Activated CD4-positive, alpha-beta T cell treated with anti-CD3 and anti-CD28 coated beads for 36 hours (primary cell): ENCODE measurements around the gene CMSS1. TPM values are rescaled to one million over a fixed set of nuclear protein-coding genes. Genes with fewer than 3 reads are reported as not detected.

Experiments used
- ATAC-seq: fragments of 200-7000 bp; cut with Tn5 transposase; one replicate; pipeline ENCODE4 v1.10.0; 2021; ENCODE audit warnings: mild to moderate bottlenecking, moderate library complexity
- CTCF ChIA-PET: fragments of 350-600 bp; sonication (Branson Sonifier 250); formaldehyde crosslinking; loops from one replicate; lab custom pipeline; 2021; ENCODE audit warnings: antibody characterized with exemption; lab: Charles Lee
- POLR2A ChIA-PET: fragments of 350-600 bp; sonication (Branson Sonifier 250); formaldehyde crosslinking; loops from one replicate; lab custom pipeline; 2021; ENCODE audit warnings: antibody characterized with exemption, inconsistent platforms; lab: Charles Lee
- DNase-seq: peaks from one replicate; pipeline ENCODE4 v3.0.0-alpha.2; 2020
- H3K27ac Mint-ChIP-seq: one replicate; pipeline ENCODE4 v1.8.0; 2021; ENCODE audit warnings: mixed read lengths
- H3K27me3 Mint-ChIP-seq: one replicate; pipeline ENCODE4 v1.8.0; 2021; ENCODE audit warnings: mixed read lengths
- H3K36me3 Mint-ChIP-seq: one replicate; pipeline ENCODE4 v1.8.0; 2021; ENCODE audit warnings: low read depth, mixed read lengths
- H3K4me1 Mint-ChIP-seq: one replicate; pipeline ENCODE4 v1.8.0; 2021; ENCODE audit warnings: mixed read lengths
- H3K4me3 Mint-ChIP-seq: one replicate; pipeline ENCODE4 v1.8.0; 2021; ENCODE audit warnings: mild to moderate bottlenecking, moderate library complexity, mixed read lengths
- H3K9me3 Mint-ChIP-seq: one replicate; pipeline ENCODE4 v1.8.0; 2021; ENCODE audit warnings: low read depth, mixed read lengths
- intact Hi-C, 2 experiments: fragments of 100-400 bp; cut with DNase I in 1 of 2; cut with micrococcal nuclease in 1 of 2; formaldehyde crosslinking; loops; one replicate each; pipeline versions ENCODE4 v1.14.2 to v1.15.1; 2022 to 2024; cut with DNase I, micrococcal nuclease
- total RNA-seq, 2 experiments: library from RNA; stranded (reverse); gene quantifications; one replicate each; pipeline ENCODE4 v1.2.3, GENCODE V29; 2021

The CMSS1 gene
- total RNA-seq, 2 experiments from 2014 or later, result 94.0 to 96.3 TPM

- Mint-ChIP-seq H3K4me1 (no peaks in the 10 kb centered on the region), H3K4me3 (no peak overlapping the region), H3K27ac (no peak overlapping the region), H3K27me3 (no peaks in the 10 kb centered on the region), H3K36me3 (no peaks in the 10 kb centered on the region), H3K9me3 (no peaks in the 10 kb centered on the region)
- DNase-seq (no peak), ATAC-seq (no peak)
- ChIA-PET CTCF (no interaction called here), POLR2A (no interaction called here)
- intact Hi-C loops, result loop anchor here in 1 of 2 experiments (10.0 kb wide), 1 partner anchor 59 kb away; no protein-coding TSS in a partner anchor
Observed at GRCh38 chr3:100053951-100054620, 236.4 kb downstream of the CMSS1 start.

GRCh38 chr3:100057716-100058575, 240.3 kb downstream of the CMSS1 start:
- Mint-ChIP-seq H3K27ac (no peak overlapping the region), H3K4me1 (no peaks in the 10 kb centered on the region), H3K27me3 (no peaks in the 10 kb centered on the region), H3K9me3 (no peaks in the 10 kb centered on the region), H3K36me3 (no peaks in the 10 kb centered on the region), H3K4me3 (no peak overlapping the region)
- POLR2A ChIA-PET, result interaction anchor here (0.9 kb wide), 1 partner anchor 87 kb away, joined by 10 read pairs; no protein-coding TSS in a partner anchor
- ATAC-seq (no peak), DNase-seq (no peak)
- intact Hi-C loops, result loop anchor here in 1 of 2 experiments (10.0 kb wide), 1 partner anchor 63 kb away; no protein-coding TSS in a partner anchor
- CTCF ChIA-PET, result interaction anchor here (0.6 to 3.1 kb wide), 6 partner anchors 11 to 1326 kb away, joined by 3 to 15 read pairs (median 3); no protein-coding TSS in a partner anchor

DNA sequence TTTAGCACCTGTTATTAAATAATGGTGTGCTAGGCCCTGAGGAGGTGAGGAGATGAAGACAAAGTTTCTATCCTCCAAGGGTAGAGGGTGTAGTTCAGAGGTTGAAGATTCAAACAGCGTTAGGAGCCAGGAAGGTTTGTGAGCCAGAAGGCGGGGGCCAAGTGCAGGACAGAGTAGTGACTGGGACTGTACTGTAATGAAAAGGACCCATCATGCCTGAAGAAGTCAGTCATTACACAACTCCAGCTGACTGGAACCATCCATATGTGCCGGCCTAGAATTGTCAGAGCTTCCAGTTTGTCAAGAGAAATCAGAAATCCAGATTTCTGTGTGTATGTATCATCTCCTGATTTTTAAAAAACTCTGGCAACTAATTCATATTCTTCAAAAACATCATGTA, 241.8 kb downstream of the CMSS1 start:
- H3K4me3 Mint-ChIP-seq, result no peak overlapping the region
- ChIA-PET POLR2A (no interaction called here), CTCF (interaction anchor here (3.1 kb wide), 1 partner anchor 10 kb away, joined by 15 read pairs; no protein-coding TSS in a partner anchor)
- H3K9me3 Mint-ChIP-seq, result no peaks in the 10 kb centered on the region
- no peak for DNase-seq
- no peaks in the 10 kb centered on the region for H3K36me3 Mint-ChIP-seq
- no peak overlapping the region for H3K27ac Mint-ChIP-seq
- ATAC-seq, result no peak
- H3K27me3 Mint-ChIP-seq, result no peaks in the 10 kb centered on the region
- intact Hi-C loops, result loop anchor here in 1 of 2 experiments (10.0 kb wide), 1 partner anchor 65 kb away; no protein-coding TSS in a partner anchor
- no peaks in the 10 kb centered on the region for H3K4me1 Mint-ChIP-seq

DNA sequence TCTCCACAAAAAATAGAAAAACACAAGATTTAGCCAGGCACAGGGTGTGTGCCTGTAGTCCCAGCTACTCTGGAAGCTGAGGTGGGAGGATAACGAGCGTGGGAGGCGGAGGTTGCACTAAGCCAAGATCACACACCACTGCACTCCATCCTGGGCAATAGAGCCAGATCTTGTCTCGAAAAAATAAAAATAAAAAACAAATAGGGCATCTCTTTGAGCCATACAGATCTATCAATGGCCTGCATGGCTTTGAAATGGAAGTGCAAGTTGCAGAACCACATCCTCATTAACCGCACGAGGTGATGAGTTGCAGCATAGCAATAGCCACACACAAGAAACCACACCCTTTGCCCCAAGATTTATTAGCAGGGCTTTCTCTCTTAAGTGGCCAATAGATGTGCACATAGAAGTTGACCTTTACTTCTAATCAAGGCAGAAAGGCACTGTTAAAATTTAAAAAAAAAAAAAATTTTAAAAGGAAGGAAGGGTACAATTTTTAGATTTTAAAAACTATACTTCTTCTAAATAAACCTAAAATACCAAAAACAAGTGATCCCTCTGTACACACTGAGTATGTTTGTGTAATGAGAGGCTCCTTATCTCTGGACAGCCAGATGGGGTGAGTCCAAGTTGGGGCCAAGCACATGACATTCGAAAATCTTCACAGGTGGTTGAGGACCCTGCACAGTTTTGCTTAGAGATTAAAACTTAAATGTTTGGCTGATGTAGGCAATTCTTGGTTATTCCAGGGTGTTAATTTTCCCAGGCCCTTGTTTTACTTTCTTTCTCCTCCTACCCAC, 243.2 kb downstream of the CMSS1 start:
- no peak for DNase-seq
- intact Hi-C loops, result no loop called here
- Mint-ChIP-seq H3K36me3 (no peaks in the 10 kb centered on the region), H3K9me3 (no peaks in the 10 kb centered on the region), H3K4me3 (no peak overlapping the region), H3K4me1 (no peaks in the 10 kb centered on the region), H3K27me3 (no peaks in the 10 kb centered on the region), H3K27ac (no peak overlapping the region)
- ChIA-PET POLR2A (no interaction called here), CTCF (no interaction called here)
- ATAC-seq, result no peak

DNA sequence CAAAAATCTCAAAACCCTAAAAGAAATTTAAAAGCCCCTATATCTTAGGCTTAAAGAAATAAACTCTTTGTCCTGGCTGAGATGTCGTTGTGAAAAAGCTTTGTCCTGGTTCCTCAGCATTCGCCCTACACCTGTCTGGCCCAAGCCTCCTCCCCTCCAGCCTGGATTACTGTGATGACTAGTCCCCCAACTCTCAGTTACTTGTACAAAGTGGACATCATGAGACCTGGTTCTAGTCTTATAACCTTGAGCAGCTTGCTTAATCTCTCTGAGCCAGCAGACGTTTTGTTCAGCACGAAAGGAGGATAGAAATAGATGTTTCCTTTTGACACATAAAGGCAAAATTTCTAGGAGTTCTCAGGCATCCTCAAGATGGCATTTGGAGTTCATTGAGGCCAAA, 245.0 kb downstream of the CMSS1 start:
- intact Hi-C loops, result no loop called here
- Mint-ChIP-seq H3K27me3 (no peaks in the 10 kb centered on the region), H3K4me3 (no peak overlapping the region), H3K4me1 (no peaks in the 10 kb centered on the region), H3K36me3 (no peaks in the 10 kb centered on the region), H3K9me3 (no peaks in the 10 kb centered on the region), H3K27ac (no peak overlapping the region)
- POLR2A ChIA-PET, result interaction anchor here (0.8 kb wide), 1 partner anchor 40 kb away, joined by 5 read pairs; no protein-coding TSS in a partner anchor
- ATAC-seq (no peak), DNase-seq (no peak)
- CTCF ChIA-PET, result no interaction called here

DNA sequence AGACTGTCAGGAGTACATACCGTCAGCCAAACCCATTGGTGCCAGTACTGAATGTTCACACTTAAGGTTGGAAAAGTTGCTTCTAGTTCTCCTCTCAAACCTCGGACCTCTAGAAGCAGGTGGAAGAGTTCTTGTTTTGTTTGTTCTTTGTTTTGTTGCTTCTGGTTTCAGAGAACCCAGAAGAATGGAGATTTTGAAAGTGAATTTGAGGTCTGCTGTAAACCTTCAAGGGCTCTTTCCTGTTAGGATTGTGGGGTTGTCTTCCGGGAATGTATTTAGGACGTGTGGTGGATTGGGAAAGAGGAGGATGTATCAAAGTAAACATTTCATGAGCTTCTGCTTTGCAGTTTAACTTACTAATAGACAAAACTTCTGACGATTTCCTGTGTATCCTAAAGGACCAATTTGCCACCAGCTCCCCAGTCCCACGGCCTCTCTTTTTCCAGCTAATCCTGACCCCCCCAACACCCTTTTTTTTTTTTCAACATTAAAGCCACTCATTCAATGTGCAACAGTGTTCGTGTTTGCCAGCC, 246.3 kb downstream of the CMSS1 start:
- Mint-ChIP-seq H3K9me3 (no peaks in the 10 kb centered on the region), H3K36me3 (no peaks in the 10 kb centered on the region), H3K27ac (no peak overlapping the region), H3K27me3 (no peaks in the 10 kb centered on the region), H3K4me3 (no peak overlapping the region), H3K4me1 (peaks cover 3% of the 10 kb centered on the region)
- ATAC-seq (no peak), DNase-seq (no peak)
- intact Hi-C loops, result no loop called here
- CTCF ChIA-PET, result interaction anchor here (1.1 to 1.2 kb wide), 2 partner anchors 8 to 56 kb away, joined by 3 read pairs; no protein-coding TSS in a partner anchor
- POLR2A ChIA-PET, result no interaction called here

- Mint-ChIP-seq H3K4me1 (peaks cover 18% of the 10 kb centered on the region), H3K9me3 (no peaks in the 10 kb centered on the region), H3K4me3 (no peak overlapping the region), H3K27me3 (no peaks in the 10 kb centered on the region), H3K27ac (no peak overlapping the region), H3K36me3 (no peaks in the 10 kb centered on the region)
- ChIA-PET CTCF (interaction anchor here (0.7 to 1.7 kb wide), 3 partner anchors 18 to 54 kb away, joined by 3 to 8 read pairs (median 4); no protein-coding TSS in a partner anchor), POLR2A (no interaction called here)
- no peak for ATAC-seq
- DNase-seq, result no peak
- intact Hi-C loops, result loop anchor here in 1 of 2 experiments (5.0 kb wide), 1 partner anchor 525 kb away; no protein-coding TSS in a partner anchor
Observed at GRCh38 chr3:100067589-100067988, 249.9 kb downstream of the CMSS1 start.

- H3K4me1 Mint-ChIP-seq, result peaks cover 30% of the 10 kb centered on the region
- H3K4me3 Mint-ChIP-seq, result no peak overlapping the region
- DNase-seq, result peak; percentile 90
- intact Hi-C loops, result loop anchor here (1.0 to 5.0 kb wide), 3 partner anchors 185 to 523 kb away; no protein-coding TSS in a partner anchor
- no peaks in the 10 kb centered on the region for H3K27me3 Mint-ChIP-seq
- peak; percentile 87 for ATAC-seq
- H3K36me3 Mint-ChIP-seq, result no peaks in the 10 kb centered on the region
- no peaks in the 10 kb centered on the region for H3K9me3 Mint-ChIP-seq
- CTCF ChIA-PET, result interaction anchor here (0.7 to 2.2 kb wide), 19 partner anchors 11 to 465 kb away, joined by 3 to 27 read pairs (median 3); partner anchors contain the start of gene TBC1D23
- no peak overlapping the region for H3K27ac Mint-ChIP-seq
- POLR2A ChIA-PET, result no interaction called here
Observed at GRCh38 chr3:100068826-100069225, 251.2 kb downstream of the CMSS1 start.

DNA sequence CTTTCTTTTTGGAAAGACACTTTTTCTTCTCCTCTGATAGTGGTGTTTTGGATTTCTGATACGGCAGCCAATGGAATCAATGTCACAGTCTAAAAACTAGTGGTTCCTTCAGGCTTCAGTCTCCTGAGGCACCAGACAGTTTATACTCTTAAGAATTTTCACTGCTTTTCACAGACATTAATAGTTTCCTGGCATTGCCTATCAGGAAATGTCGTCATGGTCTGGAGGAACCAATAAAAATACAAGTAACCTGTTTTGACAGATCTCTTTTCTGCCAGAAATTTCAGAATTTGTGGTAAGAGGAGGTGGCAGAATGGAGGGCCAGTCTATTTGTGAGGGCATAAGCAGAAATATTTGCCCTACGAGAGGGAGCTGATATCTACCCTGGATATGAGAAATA, 251.8 kb downstream of the CMSS1 start:
- Mint-ChIP-seq H3K4me1 (peaks cover 35% of the 10 kb centered on the region), H3K27ac (no peak overlapping the region), H3K4me3 (no peak overlapping the region), H3K9me3 (no peaks in the 10 kb centered on the region), H3K36me3 (no peaks in the 10 kb centered on the region), H3K27me3 (no peaks in the 10 kb centered on the region)
- ATAC-seq (no peak), DNase-seq (no peak)
- ChIA-PET CTCF (interaction anchor here (0.7 to 2.2 kb wide), 10 partner anchors 11 to 239 kb away, joined by 3 to 27 read pairs (median 4); no protein-coding TSS in a partner anchor), POLR2A (no interaction called here)
- intact Hi-C loops, result loop anchor here (1.0 to 5.0 kb wide), 3 partner anchors 185 to 523 kb away; no protein-coding TSS in a partner anchor

GRCh38 chr3:100072326-100073048, 254.8 kb downstream of the CMSS1 start:
- ChIA-PET POLR2A (no interaction called here), CTCF (interaction anchor here (0.7 to 1.6 kb wide), 6 partner anchors 17 to 197 kb away, joined by 3 to 10 read pairs (median 5); no protein-coding TSS in a partner anchor)
- Mint-ChIP-seq H3K4me3 (no peak overlapping the region), H3K36me3 (no peaks in the 10 kb centered on the region), H3K4me1 (peaks cover 50% of the 10 kb centered on the region), H3K27me3 (no peaks in the 10 kb centered on the region), H3K27ac (no peak overlapping the region), H3K9me3 (no peaks in the 10 kb centered on the region)
- DNase-seq (no peak), ATAC-seq (peak; percentile 73)
- intact Hi-C loops, result loop anchor here (2.0 to 10.0 kb wide), 3 partner anchors 32 to 238 kb away; no protein-coding TSS in a partner anchor
